K562 (cell line): ENCODE results near the gene CSPG5. TPM values are rescaled to one million over a fixed set of nuclear protein-coding genes. Genes with fewer than 3 reads are reported as not detected.

Experiments used
- ATAC-seq: fragments of 200-7000 bp; cut with Tn5 transposase; 3 replicates; pipeline ENCODE4 v1.9.1; 2020; ENCODE audit warnings: moderate library complexity
- BruUV-seq: library from RNA; stranded (reverse); fragments of 400-500 nt; replicated peaks from 2 replicates; lab custom pipeline; 2021; lab: Mats Ljungman, UMichigan
- CTCF ChIA-PET: fragments of 300-600 bp; formaldehyde crosslinking; extraction: SDS; loops from one replicate; lab custom pipeline; 2021; ENCODE audit warnings: low intra/inter-chr PET ratio; lab: Yijun Ruan, JAX
- POLR2A ChIA-PET: fragments of 300-600, 350-650 bp; sonication (Branson Sonifier 250); formaldehyde crosslinking; extraction: SDS; loops from one replicate; lab custom pipeline; 2021; ENCODE audit warnings: antibody characterized with exemption, inconsistent platforms; lab: Yijun Ruan, JAX
- DNase-seq, 4 experiments: peaks; one replicate each; pipeline versions ENCODE4 v3.0.0 to v3.0.0-alpha.2; 2011 to 2018; ENCODE audit warnings: low spot score in 3 of 4, mixed read lengths in 3 of 4; ENCODE audit errors: extremely low read depth in 1 of 4
- FAIRE-seq: peaks from 2 replicates; lab custom pipeline; 2011; peaks lifted over from hg19 to GRCh38; lab: Jason Lieb, UNC
- H2AFZ ChIP-seq: 2 replicates; pipeline ENCODE4 v1.6.0; 2011; ENCODE audit warnings: low read depth, low read length, control low read depth, inconsistent platforms
- H3K27ac ChIP-seq: fragments of 200-600 bp; 3 replicates; pipeline ENCODE4 v1.8.0; 2011; ENCODE audit warnings: low read depth, mild to moderate bottlenecking, control low read depth, inconsistent platforms, low read length, moderate library complexity, mixed read lengths; ENCODE audit errors: extremely low read depth
- H3K27me3 ChIP-seq, 2 experiments: fragments of 300-600 bp in 1 of 2; 2 replicates in 1 of 2; 3 replicates in 1 of 2; pipeline versions ENCODE4 v1.6.0 to v1.8.0; 2011; ENCODE audit warnings: inconsistent platforms in 2 of 2, low read length in 2 of 2, mild to moderate bottlenecking in 1 of 2, mixed read lengths in 1 of 2, moderate library complexity in 1 of 2; ENCODE audit not compliant: control insufficient read depth in 2 of 2, insufficient read depth in 2 of 2
- H3K36me3 ChIP-seq: fragments of 300-600 bp; 3 replicates; pipeline ENCODE4 v1.8.0; 2011; ENCODE audit warnings: mild to moderate bottlenecking, low read length, inconsistent platforms; ENCODE audit not compliant: control insufficient read depth, insufficient read depth
- H3K4me1 ChIP-seq, 2 experiments: fragments of 200-600 bp in 1 of 2; replicated peaks in 1 of 2; 2 replicates in 1 of 2; 3 replicates in 1 of 2; pipeline versions ENCODE4 v1.5.1 to v1.8.0; 2011; ENCODE audit warnings: inconsistent platforms in 2 of 2, low read length in 2 of 2, mild to moderate bottlenecking in 1 of 2, mixed read lengths in 1 of 2, moderate library complexity in 1 of 2; ENCODE audit not compliant: control insufficient read depth in 2 of 2, insufficient read depth in 2 of 2
- H3K4me2 ChIP-seq: 2 replicates; pipeline ENCODE4 v1.6.1; 2011; ENCODE audit warnings: low read length, control low read depth, inconsistent platforms, mixed read lengths; ENCODE audit not compliant: insufficient read depth
- H3K4me3 ChIP-seq: fragments of 200-600 bp; sonication (generic), shearing (Covaris generic); 2 replicates; pipeline ENCODE4 v1.5.1; 2016; ENCODE audit warnings: control low read depth, inconsistent platforms
- H3K79me2 ChIP-seq: fragments of 200-600 bp; 3 replicates; pipeline ENCODE4 v1.8.0; 2011; ENCODE audit warnings: low read length, inconsistent platforms; ENCODE audit not compliant: control insufficient read depth, insufficient read depth
- H3K9ac ChIP-seq, 2 experiments: 2 replicates each; pipeline versions ENCODE4 v1.6.0 to v1.6.1; 2011; ENCODE audit warnings: low read depth in 2 of 2, low read length in 2 of 2, control low read depth in 1 of 2, inconsistent platforms in 1 of 2, mild to moderate bottlenecking in 1 of 2, mixed read lengths in 1 of 2; ENCODE audit not compliant: insufficient read depth in 1 of 2
- H3K9me1 ChIP-seq: one replicate; pipeline ENCODE4 v1.6.0; 2011; ENCODE audit warnings: inconsistent platforms, mild to moderate bottlenecking, low read length, moderate library complexity; ENCODE audit not compliant: control insufficient read depth, insufficient read depth
- H3K9me3 ChIP-seq: replicated peaks from 2 replicates; pipeline ENCODE4 v1.5.1; 2011; ENCODE audit warnings: low read depth, low read length, inconsistent platforms; ENCODE audit not compliant: control insufficient read depth, insufficient read depth
- H4K20me1 ChIP-seq: replicated peaks from 2 replicates; pipeline ENCODE4 v1.6.1; 2011; ENCODE audit warnings: low read length, inconsistent platforms, mixed read lengths; ENCODE audit not compliant: control insufficient read depth, insufficient read depth
- CBFA2T3 ChIP-seq: fragments of 450-650 bp; IDR thresholded peaks from 2 replicates; pipeline ENCODE4 v1.6.1; 2017
- CCNT2 ChIP-seq: IDR thresholded peaks from 2 replicates; pipeline ENCODE4 v1.6.1; 2011; ENCODE audit warnings: borderline replicate concordance, low read depth, mild to moderate bottlenecking, moderate library complexity, mixed read lengths, low read length; ENCODE audit not compliant: insufficient read length; ENCODE audit errors: extremely low read depth
- ESRRB ChIP-seq: fragments of 250-450 bp; sonication (Bioruptor Pico); IDR thresholded peaks from 2 replicates; pipeline ENCODE4 v1.5.0; 2020; ENCODE audit warnings: mild to moderate bottlenecking, moderate library complexity, borderline replicate concordance
- MCM5 ChIP-seq: fragments of 450-650 bp; IDR thresholded peaks from 2 replicates; pipeline ENCODE4 v1.6.1; 2016; ENCODE audit warnings: low read depth
- MXI1 ChIP-seq: IDR thresholded peaks from 2 replicates; pipeline ENCODE4 v1.6.1; 2011; ENCODE audit warnings: low read depth, mild to moderate bottlenecking, improper control_type of control experiment, low read length
- NFXL1 ChIP-seq: fragments of 450-650 bp; formaldehyde crosslinking; IDR thresholded peaks from 2 replicates; pipeline ENCODE4 v1.4.0; 2021; ENCODE audit warnings: mild to moderate bottlenecking
- NRF1 ChIP-seq, 2 experiments: fragments of 450-650 bp; IDR thresholded peaks in 1 of 2; conservative IDR thresholded peaks in 1 of 2; 2 replicates each; pipeline ENCODE4 v1.6.1; 2014; ENCODE audit warnings: mild to moderate bottlenecking in 2 of 2
- SRF ChIP-seq, 2 experiments: fragments of 250-450, 450-650 bp in 1 of 2; sonication (Bioruptor Pico) in 1 of 2; sonication (generic) in 1 of 2; formaldehyde crosslinking; IDR thresholded peaks; 2 replicates each; pipeline versions ENCODE4 v1.5.0 to v1.5.1; 2020 to 2022; ENCODE audit warnings: mild to moderate bottlenecking in 1 of 2, missing genetic modification reagents in 1 of 2
- TRIM25 ChIP-seq: fragments of 450-650 bp; IDR thresholded peaks from 2 replicates; pipeline ENCODE4 v1.7.0; 2016; ENCODE audit warnings: borderline replicate concordance
- ZKSCAN1 ChIP-seq: fragments of 150-350 bp; IDR thresholded peaks from 2 replicates; pipeline ENCODE4 v1.6.1; 2016; ENCODE audit warnings: low read depth, low read length
- ZNF124 ChIP-seq: sonication (generic); formaldehyde crosslinking; IDR thresholded peaks from 2 replicates; pipeline ENCODE4 v1.8.1; 2022; ENCODE audit warnings: missing genetic modification reagents
- ZNF24 ChIP-seq: fragments of 450-650 bp; IDR thresholded peaks from 2 replicates; pipeline ENCODE4 v1.6.1; 2016
- ZNF778 ChIP-seq: fragments of 450-650 bp; formaldehyde crosslinking; IDR thresholded peaks from 2 replicates; pipeline ENCODE4 v1.4.0; 2020; ENCODE audit warnings: mild to moderate bottlenecking, moderate library complexity
- WGBS: fragments of 100-300 bp; shearing (Covaris generic); methylation state at CpG from one replicate; pipeline ENCODE4 v1.1.6; 2016; ENCODE audit warnings: low coverage, mixed read lengths; ENCODE audit not compliant: insufficient coverage; ENCODE audit errors: missing lambda C conversion rate; 5-methylcytosine and 5-hydroxymethylcytosine counted together
- in situ Hi-C: fragments of 300-500 bp; cut with MboI; formaldehyde crosslinking; loops from 4 replicates; pipeline ENCODE4 v1.15.0; 2018; ENCODE audit warnings: inconsistent platforms, mixed read lengths
- intact Hi-C: fragments of 100-400 bp; cut with micrococcal nuclease; formaldehyde crosslinking; loops from 2 replicates; pipeline ENCODE4 v1.14.2; 2022
- polyA plus RNA-seq, 8 experiments: library from polyadenylated mRNA; depleted of rRNA in 4 of 8; stranded (reverse) in 5 of 8; unstranded in 3 of 8; fragments of >200 nt; fragmentation: Nextera tagmentation in 2 of 8; fragmentation: Illumina TruSeq in 1 of 8; extraction: Ambion mirVana in 2 of 8; extraction: Trizol in 1 of 8; gene quantifications; 2 replicates each; pipeline versions ENCODE4 v1.2.1 to v1.2.3, GENCODE V29; 2011 to 2014; ENCODE audit warnings: inconsistent platforms in 1 of 8, missing spikeins in 1 of 8
- total RNA-seq, 7 experiments: library from RNA; depleted of rRNA in 6 of 7; stranded (reverse); fragments of >200 nt in 6 of 7; fragmentation: Illumina TruSeq in 2 of 7; extraction: Trizol in 2 of 7; gene quantifications; 2 replicates each; pipeline versions ENCODE4 v1.2.1 to v1.2.3, GENCODE V29; 2011 to 2021; ENCODE audit warnings: low replicate concordance in 1 of 7

The CSPG5 gene
- total and polyA plus RNA-seq, 9 of the 15 experiments (the other 6 are each of a cell fraction or from before 2014, with no cell fraction given), result 0.06 to 3.3 (median 2.4) TPM

GRCh38 chr3:47611576-47611975 lies 32.9 kb upstream of the CSPG5 start:
- 52% methylated on average over 2 of the region's 2 CpGs for WGBS
- no peaks in the 10 kb centered on the region for H3K9me1 ChIP-seq

More at GRCh38 chr3:47611576-47611975, 32.9 kb upstream of the CSPG5 start:
- intact Hi-C loops, result no loop called here
- no peaks in the 10 kb centered on the region for H3K9me3 ChIP-seq
- no peaks in the 10 kb centered on the region for H3K27me3 ChIP-seq
- ChIA-PET CTCF (no interaction called here), POLR2A (interaction anchor here (1.2 kb wide), 1 partner anchor 14 kb away, joined by 4 read pairs; no protein-coding TSS in a partner anchor)
- H4K20me1 ChIP-seq, result no peaks in the 10 kb centered on the region; the same call in 1 of the 2 replicates
- in situ Hi-C loops, result no loop called here
- ATAC-seq, result no peak
- no peak overlapping the region for H3K4me2 ChIP-seq
- no TSS peak for BruUV-seq
- H3K79me2 ChIP-seq, result no peaks in the 10 kb centered on the region
- peak; percentile 15 for FAIRE-seq
- H3K27ac ChIP-seq, result no peak overlapping the region
- TF ChIP-seq NFXL1 (CRISPR knock-in tag), result no peak
- TF ChIP-seq MXI1, result no peak
- TF ChIP-seq ZNF778 (CRISPR knock-in tag), result no peak
- TF ChIP-seq SRF (CRISPR knock-in tag; IDR thresholded peaks at IDR 0.05), result no peak
- TF ChIP-seq CCNT2, result no peak
- TF ChIP-seq TRIM25, result no peak
- TF ChIP-seq CBFA2T3, result no peak
- TF ChIP-seq ESRRB (CRISPR knock-in tag), result no peak
- TF ChIP-seq ZKSCAN1, result no peak
- TF ChIP-seq NRF1 (conservative IDR thresholded peaks at IDR 0.05 in 1 of 2, IDR thresholded peaks at IDR 0.05 in 1 of 2), result no peak
- no peak for TF ChIP-seq MCM5
- no peak for TF ChIP-seq ZNF24
- TF ChIP-seq ZNF124 (CRISPR knock-in tag), result no peak
- H3K9ac ChIP-seq, result no peak overlapping the region
- no peaks in the 10 kb centered on the region for H3K4me1 ChIP-seq
- no peak overlapping the region for H3K4me3 ChIP-seq
- DNase-seq, result no peak
- no peak overlapping the region for H2AFZ ChIP-seq
- peaks cover 90% of the 10 kb centered on the region for H3K36me3 ChIP-seq
